Neuronal stem cell (in vitro differentiated cells): ENCODE data around the gene ART1.
"Not testable (repeated sequence)": the region's sequence is repeated elsewhere in the genome, so short reads cannot be mapped to it uniquely, and the experiment has no call there.

Source experiments
- DNase-seq: peaks from one replicate; pipeline ENCODE4 v3.0.0-alpha.2; 2013; ENCODE audit warnings: low spot score
- H2AFZ ChIP-seq: one replicate; pipeline ENCODE4 v1.6.1; 2013; ENCODE audit warnings: mild to moderate bottlenecking, low read length, inconsistent platforms
- H2AK5ac ChIP-seq: 2 replicates; pipeline ENCODE4 v1.6.1; 2013; ENCODE audit warnings: low read depth, mild to moderate bottlenecking, inconsistent platforms, low read length, moderate library complexity, mixed read lengths
- H2BK120ac ChIP-seq: 2 replicates; pipeline ENCODE4 v1.6.1; 2013; ENCODE audit warnings: low read depth, mild to moderate bottlenecking, inconsistent platforms, low read length, moderate library complexity, mixed read lengths
- H2BK12ac ChIP-seq: one replicate; pipeline ENCODE4 v1.6.1; 2013; ENCODE audit warnings: low read length, inconsistent platforms
- H2BK15ac ChIP-seq: 2 replicates; pipeline ENCODE4 v1.6.1; 2013; ENCODE audit warnings: mild to moderate bottlenecking, low read length, inconsistent platforms, mixed read lengths
- H2BK5ac ChIP-seq: one replicate; pipeline ENCODE4 v1.6.1; 2013; ENCODE audit warnings: inconsistent platforms, mild to moderate bottlenecking, low read length, moderate library complexity
- H3K14ac ChIP-seq: one replicate; pipeline ENCODE4 v1.6.1; 2013; ENCODE audit warnings: low read length, inconsistent platforms
- H3K18ac ChIP-seq: 2 replicates; pipeline ENCODE4 v1.6.1; 2013; ENCODE audit warnings: low read length, inconsistent platforms
- H3K23ac ChIP-seq: 2 replicates; pipeline ENCODE4 v1.6.1; 2013; ENCODE audit warnings: low read depth, mild to moderate bottlenecking, mixed read lengths, low read length, inconsistent platforms; ENCODE audit not compliant: poor library complexity
- H3K27ac ChIP-seq: replicated peaks from 3 replicates; pipeline ENCODE4 v1.5.1; 2013; ENCODE audit warnings: low read length, inconsistent platforms
- H3K27me3 ChIP-seq, 3 experiments: 2 replicates each; pipeline ENCODE4 v1.6.1; 2013; ENCODE audit warnings: low read length in 3 of 3, mild to moderate bottlenecking in 2 of 3, inconsistent platforms in 1 of 3, low read depth in 1 of 3, mixed read lengths in 1 of 3, moderate library complexity in 1 of 3; ENCODE audit not compliant: control insufficient read depth in 3 of 3, insufficient read depth in 3 of 3
- H3K36me3 ChIP-seq, 2 donors: replicated peaks in 1 of 2; 2 replicates each; pipeline ENCODE4 v1.6.1; 2013; ENCODE audit warnings: low read length in 2 of 2; ENCODE audit not compliant: control insufficient read depth in 2 of 2, insufficient read depth in 2 of 2
- H3K4ac ChIP-seq: 2 replicates; pipeline ENCODE4 v1.6.1; 2013; ENCODE audit warnings: inconsistent platforms, mild to moderate bottlenecking, low read length, moderate library complexity
- H3K4me1 ChIP-seq, 2 donors: 1 replicate in 1 of 2; 2 replicates in 1 of 2; pipeline ENCODE4 v1.6.1; 2013; ENCODE audit warnings: low read length in 2 of 2, low read depth in 1 of 2; ENCODE audit not compliant: control insufficient read depth in 2 of 2, insufficient read depth in 1 of 2
- H3K4me2 ChIP-seq: one replicate; pipeline ENCODE4 v1.6.1; 2013; ENCODE audit warnings: mild to moderate bottlenecking, low read length, inconsistent platforms; ENCODE audit not compliant: insufficient read depth, poor library complexity, severe bottlenecking
- H3K4me3 ChIP-seq, 2 donors: 2 replicates each; pipeline ENCODE4 v1.5.1; 2013; ENCODE audit warnings: low read length in 2 of 2, mild to moderate bottlenecking in 2 of 2, inconsistent platforms in 1 of 2, moderate library complexity in 1 of 2
- H3K79me1 ChIP-seq: one replicate; pipeline ENCODE4 v1.6.1; 2013; ENCODE audit warnings: low read depth, mild to moderate bottlenecking, inconsistent platforms, low read length, moderate library complexity
- H3K9ac ChIP-seq: one replicate; pipeline ENCODE4 v1.6.1; 2013; ENCODE audit warnings: mild to moderate bottlenecking, low read depth, low read length, inconsistent platforms; ENCODE audit not compliant: poor library complexity
- H3K9me3 ChIP-seq, 2 donors: replicated peaks in 1 of 2; 2 replicates each; pipeline versions ENCODE3 to v1.6.1; 2013; ENCODE audit warnings: low read length in 2 of 2, mild to moderate bottlenecking in 2 of 2, inconsistent platforms in 1 of 2, low read depth in 1 of 2, mixed read lengths in 1 of 2, moderate library complexity in 1 of 2; ENCODE audit not compliant: control insufficient read depth in 2 of 2, insufficient read depth in 1 of 2
- H4K8ac ChIP-seq: one replicate; pipeline ENCODE4 v1.6.1; 2013; ENCODE audit warnings: low read depth, mild to moderate bottlenecking, inconsistent platforms, low read length, moderate library complexity
- H4K91ac ChIP-seq: one replicate; pipeline ENCODE4 v1.6.1; 2013; ENCODE audit warnings: low read length, low read depth, mild to moderate bottlenecking, inconsistent platforms; ENCODE audit not compliant: poor library complexity
- WGBS, 2 donors: extraction: QIAGEN DNeasy Blood & Tissue Kit; methylation state at CpG; one replicate each; pipeline ENCODE4 v1.1.7; 2013; ENCODE audit warnings: missing lambda C conversion rate in 2 of 2, mixed read lengths in 1 of 2; ENCODE audit not compliant: insufficient read length in 2 of 2, insufficient replicate concordance in 1 of 2; ENCODE audit errors: extremely low coverage in 2 of 2; 5-methylcytosine and 5-hydroxymethylcytosine counted together

ART1 gene

DNA sequence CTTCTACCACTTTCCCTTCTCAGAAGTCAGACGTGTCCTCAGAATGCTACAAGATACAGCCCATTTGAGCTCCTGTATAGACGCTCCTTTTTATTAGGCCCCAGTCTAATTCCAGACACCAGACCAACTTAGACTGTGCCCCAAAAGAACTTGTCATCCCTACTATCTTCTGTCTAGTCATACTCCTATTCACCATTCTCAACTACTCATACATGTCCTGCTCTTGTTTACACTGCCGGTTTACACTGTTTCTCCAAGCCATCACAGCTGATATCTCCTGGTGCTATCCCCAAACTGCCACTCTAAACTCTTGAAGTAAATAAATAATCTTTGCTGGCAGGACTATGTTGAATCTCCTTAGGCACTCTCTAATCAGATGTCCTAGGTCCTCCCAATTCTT is 7.6 kb downstream of the ART1 start:
- not testable (repeated sequence) for H2BK120ac ChIP-seq, H2AFZ ChIP-seq, H3K4ac ChIP-seq, H4K8ac ChIP-seq, H3K23ac ChIP-seq, H3K18ac ChIP-seq, H3K4me1 ChIP-seq, H3K27ac ChIP-seq, H3K14ac ChIP-seq, H2BK5ac ChIP-seq, H4K91ac ChIP-seq, H2BK15ac ChIP-seq, H2AK5ac ChIP-seq, H3K4me2 ChIP-seq, H3K27me3 ChIP-seq, H3K36me3 ChIP-seq, H2BK12ac ChIP-seq, H3K9me3 ChIP-seq, H3K79me1 ChIP-seq, H3K4me3 ChIP-seq, H3K9ac ChIP-seq, DNase-seq
- no CpG with 5 or more reads among the region's 3 CpGs for whole genome bisulfite sequencing, 2 donors

DNA sequence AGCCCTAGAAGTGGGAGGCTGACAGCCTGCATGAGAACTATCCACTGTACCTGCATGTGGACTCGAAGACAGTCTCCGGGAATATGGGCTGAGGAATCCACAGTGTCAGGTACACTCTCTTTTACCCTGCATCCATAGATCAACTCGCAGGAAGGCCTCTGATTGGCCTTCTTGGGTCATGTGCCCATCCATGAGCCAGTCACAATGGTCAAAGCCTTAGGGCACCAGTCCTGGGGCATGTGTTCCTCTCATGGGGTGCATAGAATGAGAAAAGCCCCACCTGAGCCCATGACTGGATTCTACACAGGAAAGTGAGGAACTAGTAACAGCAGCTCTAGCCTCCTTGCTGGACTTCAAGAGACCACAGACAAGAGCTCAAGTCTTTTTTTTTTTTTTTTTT is 10.6 kb downstream of the ART1 start:
- Histone ChIP-seq H3K4me1 (no peaks in the 10 kb centered on the region), H2BK5ac (no peak overlapping the region), H4K91ac (no peak overlapping the region), H3K4ac (no peak overlapping the region), H3K14ac (no peak overlapping the region), H2BK15ac (no peak overlapping the region), H3K23ac (no peak overlapping the region), H3K9me3 (no peaks in the 10 kb centered on the region), H3K4me2 (no peak overlapping the region), H3K18ac (no peak overlapping the region), H2AFZ (peak overlapping the region; percentile 5), H3K79me1 (no peaks in the 10 kb centered on the region), H3K36me3 (no peaks in the 10 kb centered on the region), H3K27me3 (peaks cover 0 to 2% (median 0%) of the 10 kb centered on the region in 3 experiments), H2BK12ac (no peak overlapping the region), H3K9ac (no peak overlapping the region), H2AK5ac (no peak overlapping the region), H3K4me3 (no peak overlapping the region), H3K27ac (no peak overlapping the region), H4K8ac (no peak overlapping the region), H2BK120ac (no peak overlapping the region)
- no peak for DNase-seq
- no CpG with 5 or more reads among the region's 3 CpGs for WGBS, 2 donors

DNA sequence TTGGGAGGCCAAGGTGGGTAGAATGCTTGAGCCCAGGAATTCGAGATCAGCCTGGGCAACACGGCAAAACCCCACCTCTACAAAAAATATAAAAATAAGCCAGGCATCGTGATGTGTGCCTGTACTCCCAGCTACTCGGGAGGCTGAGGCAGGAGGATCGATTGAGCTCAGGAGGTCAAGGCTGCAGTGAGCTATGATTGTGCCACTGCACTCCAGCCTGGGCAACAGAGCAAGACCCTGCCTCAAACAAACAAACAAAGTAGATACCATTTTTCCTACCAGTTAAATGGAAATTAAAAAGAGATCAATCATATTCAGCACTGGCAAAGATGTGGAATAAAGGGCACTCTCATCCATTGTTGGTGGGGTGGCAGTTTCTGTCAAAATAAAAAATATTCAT is 12.4 kb downstream of the ART1 start:
- H3K23ac ChIP-seq, H2AK5ac ChIP-seq, DNase-seq, H2BK15ac ChIP-seq, H4K8ac ChIP-seq, H3K18ac ChIP-seq, H2AFZ ChIP-seq, H2BK12ac ChIP-seq, H3K27ac ChIP-seq, H3K4me2 ChIP-seq, H3K9ac ChIP-seq, H3K79me1 ChIP-seq, H3K36me3 ChIP-seq, H4K91ac ChIP-seq, H3K27me3 ChIP-seq, H3K9me3 ChIP-seq, H3K14ac ChIP-seq, H2BK5ac ChIP-seq, H3K4me3 ChIP-seq, H2BK120ac ChIP-seq, H3K4ac ChIP-seq, H3K4me1 ChIP-seq: not testable (repeated sequence)
- WGBS, 2 donors, result no CpG with 5 or more reads among the region's 5 CpGs

DNA sequence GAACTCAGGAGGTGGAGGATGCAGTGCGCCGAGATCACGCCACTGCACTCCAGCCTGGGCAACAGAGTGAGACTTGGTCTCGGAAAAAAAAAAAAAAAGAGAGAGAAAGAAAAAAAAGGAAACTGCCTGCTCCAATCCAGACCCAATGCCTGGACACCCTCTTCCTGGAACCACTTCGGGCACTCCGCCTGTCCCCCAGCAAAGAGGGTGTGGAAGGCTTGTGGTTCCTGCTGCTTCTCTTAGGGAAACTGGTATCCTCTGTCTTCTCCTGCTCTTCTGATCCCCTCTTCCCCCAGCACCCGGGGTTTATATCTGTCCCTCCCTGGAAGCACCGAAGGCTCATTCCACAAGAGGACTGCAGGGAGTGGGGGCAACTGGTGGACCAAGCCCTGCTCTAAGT is 13.3 kb downstream of the ART1 start:
- no peak overlapping the region for H3K9ac ChIP-seq
- H3K23ac ChIP-seq, result no peak overlapping the region
- no peak overlapping the region for H2BK120ac ChIP-seq
- no peaks in the 10 kb centered on the region for H3K79me1 ChIP-seq
- no peak overlapping the region for H2AK5ac ChIP-seq
- no peak overlapping the region for H3K14ac ChIP-seq
- no peaks in the 10 kb centered on the region for H3K36me3 ChIP-seq
- peaks cover 0 to 2% (median 0%) of the 10 kb centered on the region in 3 experiments for H3K27me3 ChIP-seq
- H2BK15ac ChIP-seq, result no peak overlapping the region
- no peak overlapping the region for H3K27ac ChIP-seq
- H3K18ac ChIP-seq, result no peak overlapping the region
- no peaks in the 10 kb centered on the region for H3K4me1 ChIP-seq
- H2BK5ac ChIP-seq, result no peak overlapping the region
- no peak overlapping the region for H4K91ac ChIP-seq
- H3K9me3 ChIP-seq, result peaks cover 0 to 1% of the 10 kb centered on the region in 2 donors
- H2BK12ac ChIP-seq, result no peak overlapping the region
- H3K4me3 ChIP-seq, result no peak overlapping the region
- DNase-seq, result no peak
- H2AFZ ChIP-seq, result no peak overlapping the region
- no peak overlapping the region for H3K4ac ChIP-seq
- no peak overlapping the region for H4K8ac ChIP-seq
- H3K4me2 ChIP-seq, result no peak overlapping the region
- no CpG with 5 or more reads among the region's 8 CpGs for WGBS, 2 donors
